ENCODE results near the gene SMARCD3.

GRCh38 chr7:151193203-151193978 is 55.1 kb downstream of the SMARCD3 start:
- no peak for TF ChIP-seq SUZ12 (IDR thresholded peaks at IDR 0.05)
- no peak for TF ChIP-seq FOXK2 (IDR thresholded peaks at IDR 0.05)

Data from HEK293T (cell line).